H1 (cell line): Measurements from ENCODE around the gene CCDC148.

Experiments
- JUN ChIP-seq: IDR thresholded peaks from 2 replicates; pipeline ENCODE4 v1.6.1; 2011; ENCODE audit warnings: low read depth, mild to moderate bottlenecking, improper control_type of control experiment, low read length
- POLR2A ChIP-seq, 2 experiments: IDR thresholded peaks; 1 replicate in 1 of 2; 2 replicates in 1 of 2; pipeline ENCODE4 v1.6.1; 2011; ENCODE audit warnings: low read depth in 2 of 2, low read length in 2 of 2, mild to moderate bottlenecking in 2 of 2; ENCODE audit errors: control extremely low read depth in 1 of 2
- POU5F1 ChIP-seq: IDR thresholded peaks from 2 replicates; pipeline ENCODE4 v1.6.1; 2011; ENCODE audit warnings: low read depth, mild to moderate bottlenecking, low read length, moderate library complexity

GRCh38 chr2:158467248-158467647, 10.7 kb upstream of the CCDC148 start:
- TF ChIP-seq JUN (no peak), POU5F1 (no peak), POLR2A (IDR thresholded peaks at IDR 0.05; ENCODE audit: control extremely low read depth in 1 of 2, low read depth in 2 of 2, low read length in 2 of 2) (no peak)
